HepG2 (cell line): Measurements from ENCODE around the gene C1QTNF12. TPM values are rescaled to one million over a fixed set of nuclear protein-coding genes. Genes with fewer than 3 reads are reported as not detected.
A peak's percentile ranks its signal among the peaks of the same experiment; 100 is the strongest.

Experiments used
- ATF7-NPFF ChIP-seq: sonication (generic); formaldehyde crosslinking; IDR thresholded peaks from 2 replicates; pipeline ENCODE4 v1.8.1; 2023; ENCODE audit warnings: mild to moderate bottlenecking, low read depth, missing genetic modification reagents, moderate library complexity
- GLI4 ChIP-seq: sonication (generic); formaldehyde crosslinking; IDR thresholded peaks from 2 replicates; pipeline ENCODE4 v1.5.1; 2020; ENCODE audit warnings: missing genetic modification reagents, mild to moderate bottlenecking, moderate library complexity, borderline replicate concordance
- HCFC1 ChIP-seq: fragments of 150-350 bp; IDR thresholded peaks from 2 replicates; pipeline ENCODE4 v1.6.1; 2014; ENCODE audit warnings: low read depth, low read length
- HOXA5 ChIP-seq: sonication (generic); formaldehyde crosslinking; IDR thresholded peaks from 2 replicates; pipeline ENCODE4 v1.4.0; 2020; ENCODE audit warnings: missing genetic modification reagents
- MIER3 ChIP-seq: IDR thresholded peaks from 2 replicates; pipeline ENCODE4 v1.6.1; 2016; ENCODE audit warnings: missing compliant biosample characterization, borderline replicate concordance
- NFKB2 ChIP-seq: sonication (generic); formaldehyde crosslinking; IDR thresholded peaks from 2 replicates; pipeline ENCODE4 v1.4.0; 2020; ENCODE audit warnings: missing genetic modification reagents, borderline replicate concordance
- SNAPC2 ChIP-seq: sonication (generic); formaldehyde crosslinking; IDR thresholded peaks from 2 replicates; pipeline ENCODE4 v1.8.1; 2022; ENCODE audit warnings: mild to moderate bottlenecking, missing genetic modification reagents
- SRY ChIP-seq: sonication (generic); formaldehyde crosslinking; IDR thresholded peaks from 2 replicates; pipeline ENCODE4 v1.8.0; 2022; ENCODE audit warnings: mild to moderate bottlenecking, missing genetic modification reagents
- TEF ChIP-seq: sonication (generic); formaldehyde crosslinking; IDR thresholded peaks from 2 replicates; pipeline ENCODE4 v1.5.0; 2020; ENCODE audit warnings: missing genetic modification reagents
- ZFP62 ChIP-seq: sonication (generic); formaldehyde crosslinking; IDR thresholded peaks from 2 replicates; pipeline ENCODE4 v1.4.0; 2020; ENCODE audit warnings: missing genetic modification reagents
- ZNF124 ChIP-seq: sonication (generic); formaldehyde crosslinking; IDR thresholded peaks from 2 replicates; pipeline ENCODE4 v1.4.0; 2020; ENCODE audit warnings: missing genetic modification reagents
- polyA plus RNA-seq, 8 experiments: library from polyadenylated mRNA; depleted of rRNA in 3 of 8; stranded (reverse) in 7 of 8; unstranded in 1 of 8; fragments of >200 nt; fragmentation: Illumina TruSeq in 4 of 8; extraction: Trizol in 4 of 8; gene quantifications; 2 replicates each; pipeline versions ENCODE4 v1.2.1 to v1.2.3, GENCODE V29; 2011 to 2016; ENCODE audit warnings: low read depth in 4 of 8, missing spikeins in 1 of 8, mixed read lengths in 1 of 8; ENCODE audit not compliant: insufficient read depth in 1 of 8
- total RNA-seq, 5 experiments: library from RNA; depleted of rRNA; stranded (reverse); fragments of >200 nt; fragmentation: Illumina TruSeq; extraction: Trizol; gene quantifications; 2 replicates each; pipeline ENCODE4 v1.2.3, GENCODE V29; 2016; ENCODE audit warnings: low read depth in 1 of 5
- TF ChIP-seq, protein P1 (sequence below), 2 experiments: IDR thresholded peaks; 2 replicates each; pipeline ENCODE4 v1.6.1; 2011 to 2012; ENCODE audit warnings: low read length in 2 of 2, borderline replicate concordance in 1 of 2, low read depth in 1 of 2, mild to moderate bottlenecking in 1 of 2, moderate library complexity in 1 of 2
- TF ChIP-seq, protein P2 (sequence below): sonication (generic); formaldehyde crosslinking; IDR thresholded peaks from 2 replicates; pipeline ENCODE4 v1.8.1; 2023; ENCODE audit warnings: mild to moderate bottlenecking, missing genetic modification reagents
- TF ChIP-seq, protein P3 (sequence below), 2 experiments: sonication (generic) in 1 of 2; formaldehyde crosslinking in 1 of 2; IDR thresholded peaks; 2 replicates each; pipeline versions ENCODE4 v1.4.0 to v1.6.1; 2016 to 2020; ENCODE audit warnings: borderline replicate concordance in 1 of 2, low read depth in 1 of 2, mild to moderate bottlenecking in 1 of 2, missing genetic modification reagents in 1 of 2
- TF ChIP-seq, protein P4 (sequence below): sonication (generic); formaldehyde crosslinking; IDR thresholded peaks from 2 replicates; pipeline ENCODE4 v1.5.1; 2020; ENCODE audit warnings: missing genetic modification reagents, mild to moderate bottlenecking, borderline replicate concordance

C1QTNF12 gene
- total and polyA plus RNA-seq, 2 of the 13 experiments (the other 11 are each of a cell fraction or from before 2014, with no cell fraction given): 0.18 to 0.64 TPM

DNA sequence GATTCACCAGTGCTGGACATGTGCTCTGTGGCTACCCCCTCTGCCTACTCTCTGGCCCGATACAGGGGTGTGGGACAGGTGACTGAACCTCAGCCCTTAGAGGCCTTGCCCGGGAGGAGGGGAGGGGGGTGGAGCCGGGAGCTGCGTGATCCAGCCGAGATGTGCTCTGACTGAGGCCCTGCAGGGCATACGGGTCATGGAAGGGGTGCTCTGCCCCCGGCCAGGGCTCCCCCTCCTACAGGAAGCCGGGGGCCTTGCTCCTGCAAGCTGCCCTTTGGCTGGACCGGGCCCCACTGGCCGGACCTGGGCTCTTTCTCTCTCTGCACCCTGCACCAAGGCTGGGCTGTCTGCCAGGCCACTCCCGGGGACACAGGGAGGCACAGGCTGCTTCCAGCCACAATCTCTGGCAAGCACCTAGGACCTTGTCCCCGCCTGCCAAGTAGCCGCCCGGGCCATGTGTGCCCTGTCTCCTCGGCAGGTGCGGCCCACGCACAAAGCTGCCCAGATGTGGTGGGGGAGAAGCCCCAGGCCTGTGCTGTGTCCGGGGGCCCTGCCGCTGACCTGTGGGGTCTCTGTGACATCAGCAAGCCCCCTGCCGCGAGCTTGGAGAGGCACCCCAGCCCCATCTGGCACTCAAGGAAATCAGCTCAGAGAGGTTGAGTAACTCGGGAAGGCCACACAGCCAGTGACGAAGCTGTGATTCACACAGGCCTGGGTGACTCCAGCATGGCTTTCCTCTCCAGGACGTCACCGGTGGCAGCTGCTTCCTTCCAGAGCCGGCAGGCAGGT, 35.2 kb upstream of the C1QTNF12 start (continued):
- TF ChIP-seq, protein P1, sequence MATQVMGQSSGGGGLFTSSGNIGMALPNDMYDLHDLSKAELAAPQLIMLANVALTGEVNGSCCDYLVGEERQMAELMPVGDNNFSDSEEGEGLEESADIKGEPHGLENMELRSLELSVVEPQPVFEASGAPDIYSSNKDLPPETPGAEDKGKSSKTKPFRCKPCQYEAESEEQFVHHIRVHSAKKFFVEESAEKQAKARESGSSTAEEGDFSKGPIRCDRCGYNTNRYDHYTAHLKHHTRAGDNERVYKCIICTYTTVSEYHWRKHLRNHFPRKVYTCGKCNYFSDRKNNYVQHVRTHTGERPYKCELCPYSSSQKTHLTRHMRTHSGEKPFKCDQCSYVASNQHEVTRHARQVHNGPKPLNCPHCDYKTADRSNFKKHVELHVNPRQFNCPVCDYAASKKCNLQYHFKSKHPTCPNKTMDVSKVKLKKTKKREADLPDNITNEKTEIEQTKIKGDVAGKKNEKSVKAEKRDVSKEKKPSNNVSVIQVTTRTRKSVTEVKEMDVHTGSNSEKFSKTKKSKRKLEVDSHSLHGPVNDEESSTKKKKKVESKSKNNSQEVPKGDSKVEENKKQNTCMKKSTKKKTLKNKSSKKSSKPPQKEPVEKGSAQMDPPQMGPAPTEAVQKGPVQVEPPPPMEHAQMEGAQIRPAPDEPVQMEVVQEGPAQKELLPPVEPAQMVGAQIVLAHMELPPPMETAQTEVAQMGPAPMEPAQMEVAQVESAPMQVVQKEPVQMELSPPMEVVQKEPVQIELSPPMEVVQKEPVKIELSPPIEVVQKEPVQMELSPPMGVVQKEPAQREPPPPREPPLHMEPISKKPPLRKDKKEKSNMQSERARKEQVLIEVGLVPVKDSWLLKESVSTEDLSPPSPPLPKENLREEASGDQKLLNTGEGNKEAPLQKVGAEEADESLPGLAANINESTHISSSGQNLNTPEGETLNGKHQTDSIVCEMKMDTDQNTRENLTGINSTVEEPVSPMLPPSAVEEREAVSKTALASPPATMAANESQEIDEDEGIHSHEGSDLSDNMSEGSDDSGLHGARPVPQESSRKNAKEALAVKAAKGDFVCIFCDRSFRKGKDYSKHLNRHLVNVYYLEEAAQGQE (IDR thresholded peaks at IDR 0.05; ENCODE audit: borderline replicate concordance in 1 of 2, low read depth in 1 of 2, low read length in 2 of 2): no peak
- TF ChIP-seq MIER3 (no peak), ZFP62 (CRISPR knock-in tag) (0 out of 2 replicates have a peak, but pooled peaks have one; percentile 31), ATF7-NPFF (CRISPR knock-in tag) (no peak), ZNF124 (peak; percentile 58; the same call in 1 of the 2 replicates), SNAPC2 (CRISPR knock-in tag) (no peak), GLI4 (no peak), NFKB2 (CRISPR knock-in tag) (no peak; the same call in 1 of the 2 replicates), HCFC1 (no peak), TEF (CRISPR knock-in tag) (no peak), SRY (CRISPR knock-in tag) (no peak), HOXA5 (CRISPR knock-in tag) (no peak)
- TF ChIP-seq, protein P2, sequence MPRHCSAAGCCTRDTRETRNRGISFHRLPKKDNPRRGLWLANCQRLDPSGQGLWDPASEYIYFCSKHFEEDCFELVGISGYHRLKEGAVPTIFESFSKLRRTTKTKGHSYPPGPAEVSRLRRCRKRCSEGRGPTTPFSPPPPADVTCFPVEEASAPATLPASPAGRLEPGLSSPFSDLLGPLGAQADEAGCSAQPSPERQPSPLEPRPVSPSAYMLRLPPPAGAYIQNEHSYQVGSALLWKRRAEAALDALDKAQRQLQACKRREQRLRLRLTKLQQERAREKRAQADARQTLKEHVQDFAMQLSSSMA (CRISPR knock-in tag): peak; percentile 84; the same call in 1 of the 2 replicates
- TF ChIP-seq, protein P3, sequence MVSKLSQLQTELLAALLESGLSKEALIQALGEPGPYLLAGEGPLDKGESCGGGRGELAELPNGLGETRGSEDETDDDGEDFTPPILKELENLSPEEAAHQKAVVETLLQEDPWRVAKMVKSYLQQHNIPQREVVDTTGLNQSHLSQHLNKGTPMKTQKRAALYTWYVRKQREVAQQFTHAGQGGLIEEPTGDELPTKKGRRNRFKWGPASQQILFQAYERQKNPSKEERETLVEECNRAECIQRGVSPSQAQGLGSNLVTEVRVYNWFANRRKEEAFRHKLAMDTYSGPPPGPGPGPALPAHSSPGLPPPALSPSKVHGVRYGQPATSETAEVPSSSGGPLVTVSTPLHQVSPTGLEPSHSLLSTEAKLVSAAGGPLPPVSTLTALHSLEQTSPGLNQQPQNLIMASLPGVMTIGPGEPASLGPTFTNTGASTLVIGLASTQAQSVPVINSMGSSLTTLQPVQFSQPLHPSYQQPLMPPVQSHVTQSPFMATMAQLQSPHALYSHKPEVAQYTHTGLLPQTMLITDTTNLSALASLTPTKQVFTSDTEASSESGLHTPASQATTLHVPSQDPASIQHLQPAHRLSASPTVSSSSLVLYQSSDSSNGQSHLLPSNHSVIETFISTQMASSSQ (IDR thresholded peaks at IDR 0.05; ENCODE audit: low read depth): no peak
- TF ChIP-seq, protein P3 (CRISPR knock-in tag; IDR thresholded peaks at IDR 0.05; ENCODE audit: borderline replicate concordance): peak; percentile 25; the same call in 1 of the 2 replicates
- TF ChIP-seq, protein P4, sequence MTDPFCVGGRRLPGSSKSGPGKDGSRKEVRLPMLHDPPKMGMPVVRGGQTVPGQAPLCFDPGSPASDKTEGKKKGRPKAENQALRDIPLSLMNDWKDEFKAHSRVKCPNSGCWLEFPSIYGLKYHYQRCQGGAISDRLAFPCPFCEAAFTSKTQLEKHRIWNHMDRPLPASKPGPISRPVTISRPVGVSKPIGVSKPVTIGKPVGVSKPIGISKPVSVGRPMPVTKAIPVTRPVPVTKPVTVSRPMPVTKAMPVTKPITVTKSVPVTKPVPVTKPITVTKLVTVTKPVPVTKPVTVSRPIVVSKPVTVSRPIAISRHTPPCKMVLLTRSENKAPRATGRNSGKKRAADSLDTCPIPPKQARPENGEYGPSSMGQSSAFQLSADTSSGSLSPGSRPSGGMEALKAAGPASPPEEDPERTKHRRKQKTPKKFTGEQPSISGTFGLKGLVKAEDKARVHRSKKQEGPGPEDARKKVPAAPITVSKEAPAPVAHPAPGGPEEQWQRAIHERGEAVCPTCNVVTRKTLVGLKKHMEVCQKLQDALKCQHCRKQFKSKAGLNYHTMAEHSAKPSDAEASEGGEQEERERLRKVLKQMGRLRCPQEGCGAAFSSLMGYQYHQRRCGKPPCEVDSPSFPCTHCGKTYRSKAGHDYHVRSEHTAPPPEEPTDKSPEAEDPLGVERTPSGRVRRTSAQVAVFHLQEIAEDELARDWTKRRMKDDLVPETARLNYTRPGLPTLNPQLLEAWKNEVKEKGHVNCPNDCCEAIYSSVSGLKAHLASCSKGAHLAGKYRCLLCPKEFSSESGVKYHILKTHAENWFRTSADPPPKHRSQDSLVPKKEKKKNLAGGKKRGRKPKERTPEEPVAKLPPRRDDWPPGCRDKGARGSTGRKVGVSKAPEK: no peak
